Globus pallidus (tissue), 1 donor: ENCODE results near the gene AFTPH.
"Not testable (repeated sequence)": the region's sequence is repeated elsewhere in the genome, so short reads cannot be mapped to it uniquely, and the experiment has no call there.

Source experiments
- DNase-seq: peaks from one replicate; pipeline ENCODE4 v3.0.0-alpha.2; 2015; ENCODE audit warnings: low spot score

The AFTPH gene

DNA sequence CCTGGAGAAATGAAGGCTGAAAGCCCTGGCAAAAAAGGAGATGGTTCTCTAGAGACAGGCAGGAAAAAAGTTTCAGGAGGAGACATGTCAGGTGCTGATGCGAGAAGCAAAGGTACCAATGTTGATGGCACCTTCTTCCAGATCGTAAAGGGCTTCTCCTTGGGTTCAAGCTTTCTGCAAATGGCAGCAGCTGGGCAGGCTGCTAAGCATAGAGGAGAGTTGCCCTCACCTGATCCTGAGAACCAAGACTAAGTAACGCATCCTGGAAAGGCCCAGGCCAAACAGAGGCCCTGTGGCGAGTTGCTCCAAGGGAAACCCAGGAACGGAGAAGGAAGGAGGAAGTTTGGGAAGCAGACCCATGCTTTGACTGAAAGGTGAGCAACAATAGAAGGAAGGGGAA is 23.6 kb upstream of the AFTPH start:
- DNase-seq: no peak

DNA sequence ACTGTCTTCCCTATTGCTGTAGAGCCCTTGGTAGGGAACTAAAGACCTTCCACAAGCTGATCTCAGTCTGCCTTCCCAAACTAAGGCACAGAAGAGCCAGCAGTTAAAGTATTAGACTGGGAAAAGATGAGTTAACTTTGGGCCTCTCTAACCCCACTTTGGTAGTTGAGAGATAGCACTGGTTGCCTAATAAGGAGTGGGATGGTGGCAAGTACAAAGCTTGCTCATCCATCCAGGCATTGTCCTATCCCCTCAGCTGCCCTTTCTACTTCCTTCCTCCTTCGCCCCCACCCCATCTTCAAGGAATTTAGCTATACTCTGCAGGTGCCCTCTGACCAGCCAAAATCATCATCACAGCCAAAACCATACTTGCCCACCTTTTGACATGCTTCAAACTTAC is 22.2 kb upstream of the AFTPH start:
- DNase-seq: no peak

DNA sequence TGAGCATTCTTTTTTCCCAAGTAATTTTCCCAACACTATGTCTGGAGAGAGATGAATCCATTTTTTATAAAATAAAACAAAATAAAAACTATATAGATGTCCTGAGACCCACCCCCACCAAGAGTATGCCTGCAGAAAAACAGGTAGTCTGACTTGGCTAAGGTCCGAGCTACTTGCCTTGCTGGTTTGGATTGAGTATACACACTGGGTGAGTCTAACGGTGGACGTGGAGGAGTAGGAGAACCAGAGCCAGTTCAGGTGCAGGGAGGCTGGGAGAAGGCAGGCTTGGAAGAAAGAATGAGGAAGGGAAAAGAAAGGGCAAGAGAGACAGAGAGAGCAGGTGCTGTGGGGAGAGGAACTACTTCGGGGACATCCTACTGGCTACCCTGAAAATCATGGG is 21.3 kb upstream of the AFTPH start:
- DNase-seq: no peak

DNA sequence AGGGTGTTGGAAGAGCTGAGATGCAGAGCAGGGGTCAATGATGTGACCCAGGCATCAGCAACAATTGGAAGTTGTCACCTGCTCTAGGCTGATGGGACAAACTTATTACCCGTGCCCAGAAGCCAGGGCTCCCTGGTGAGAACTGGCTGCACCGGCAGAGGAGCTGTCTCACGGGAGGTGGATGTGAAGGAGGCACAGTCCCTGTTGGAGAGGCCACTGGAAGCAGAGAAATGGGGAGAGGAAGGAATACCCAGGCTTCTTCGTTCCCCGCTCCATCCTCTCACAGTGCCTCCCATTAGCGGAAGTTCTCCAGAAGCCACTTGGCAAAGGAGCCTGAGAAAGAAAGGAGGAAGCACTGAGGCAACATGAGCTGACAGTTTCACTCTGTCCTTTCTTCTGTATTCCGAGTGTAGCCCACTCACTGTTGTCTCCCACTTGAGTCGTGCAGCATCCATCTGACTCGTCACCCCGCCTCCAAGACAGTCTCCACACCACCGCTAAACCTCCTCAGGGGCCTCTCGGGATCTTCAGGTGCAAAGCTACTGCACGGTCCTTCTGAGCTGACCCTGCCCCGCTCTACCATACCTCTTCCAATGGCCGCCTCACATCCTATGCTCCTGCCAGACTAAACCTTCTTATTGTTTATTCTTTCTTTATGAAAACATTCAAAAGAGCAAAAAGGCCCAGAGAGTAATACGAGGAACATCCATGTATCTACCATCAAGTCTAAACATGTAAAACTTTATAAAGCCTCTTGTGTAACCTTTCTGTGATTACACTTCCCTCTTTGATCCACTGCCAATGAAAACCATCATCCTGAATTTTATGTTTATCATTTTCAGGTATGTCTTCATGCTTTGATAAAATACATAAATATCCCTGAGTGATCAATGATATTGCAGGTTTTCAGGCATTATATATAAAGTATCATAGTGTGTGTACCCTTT is 19.1 kb upstream of the AFTPH start:
- DNase-seq: no peak

DNA sequence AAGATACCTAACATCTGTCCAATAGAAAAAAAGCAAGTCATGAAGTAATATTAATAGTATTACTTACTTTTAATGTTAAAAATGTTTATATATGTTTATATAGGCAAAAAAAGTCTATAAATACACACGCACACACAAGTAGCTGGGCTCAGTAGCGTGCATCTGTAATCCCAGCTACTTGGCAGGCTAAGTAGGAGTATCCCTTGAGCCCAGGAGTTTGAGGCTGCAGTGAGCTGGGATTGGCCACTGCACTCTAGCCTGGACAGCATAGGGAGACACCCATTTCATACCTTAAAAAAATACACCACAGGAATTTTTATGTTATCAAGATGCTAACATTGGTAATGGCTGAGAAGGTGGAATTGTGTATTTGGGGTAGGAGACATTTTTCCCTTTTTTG is 17.4 kb upstream of the AFTPH start:
- no peak for DNase-seq

DNA sequence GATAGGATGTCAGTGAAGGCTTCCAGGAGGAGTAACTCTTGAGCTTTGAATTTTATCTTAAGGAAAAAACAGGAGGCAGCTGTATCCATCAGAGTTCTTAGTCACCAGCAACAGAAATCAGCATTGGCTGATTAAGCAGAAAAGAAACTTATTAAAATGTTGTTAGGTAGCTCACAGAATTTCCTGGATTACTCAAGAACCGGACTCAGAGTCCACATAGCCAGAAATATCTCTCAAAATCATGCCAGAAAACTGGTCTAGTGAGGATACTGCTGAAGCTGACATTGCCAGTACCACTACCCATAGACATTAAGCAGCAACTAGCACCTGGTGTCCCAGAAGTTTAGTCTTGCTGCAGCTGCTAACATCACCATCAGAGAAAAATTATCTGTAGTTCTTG is 10.1 kb upstream of the AFTPH start:
- no peak for DNase-seq

DNA sequence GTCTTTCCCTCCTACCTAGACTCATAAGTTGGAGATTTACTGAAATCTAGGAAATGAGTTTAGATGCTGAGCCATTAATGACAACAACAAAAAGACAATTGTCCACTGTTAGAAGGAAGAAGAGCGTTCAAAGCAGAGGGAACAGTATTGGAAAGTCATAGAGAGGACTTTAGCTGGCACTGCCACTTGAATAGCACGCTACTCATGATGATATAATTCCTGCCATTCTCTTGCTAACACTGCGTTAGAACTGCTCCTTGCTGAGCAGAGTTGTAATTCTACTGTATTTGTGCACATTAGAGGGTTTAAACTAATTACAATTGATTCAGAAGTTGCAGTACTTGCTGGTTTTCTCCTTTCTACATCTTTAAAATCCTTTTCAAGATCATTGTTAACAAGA is 9.0 kb upstream of the AFTPH start:
- peak; percentile 62 for DNase-seq

DNA sequence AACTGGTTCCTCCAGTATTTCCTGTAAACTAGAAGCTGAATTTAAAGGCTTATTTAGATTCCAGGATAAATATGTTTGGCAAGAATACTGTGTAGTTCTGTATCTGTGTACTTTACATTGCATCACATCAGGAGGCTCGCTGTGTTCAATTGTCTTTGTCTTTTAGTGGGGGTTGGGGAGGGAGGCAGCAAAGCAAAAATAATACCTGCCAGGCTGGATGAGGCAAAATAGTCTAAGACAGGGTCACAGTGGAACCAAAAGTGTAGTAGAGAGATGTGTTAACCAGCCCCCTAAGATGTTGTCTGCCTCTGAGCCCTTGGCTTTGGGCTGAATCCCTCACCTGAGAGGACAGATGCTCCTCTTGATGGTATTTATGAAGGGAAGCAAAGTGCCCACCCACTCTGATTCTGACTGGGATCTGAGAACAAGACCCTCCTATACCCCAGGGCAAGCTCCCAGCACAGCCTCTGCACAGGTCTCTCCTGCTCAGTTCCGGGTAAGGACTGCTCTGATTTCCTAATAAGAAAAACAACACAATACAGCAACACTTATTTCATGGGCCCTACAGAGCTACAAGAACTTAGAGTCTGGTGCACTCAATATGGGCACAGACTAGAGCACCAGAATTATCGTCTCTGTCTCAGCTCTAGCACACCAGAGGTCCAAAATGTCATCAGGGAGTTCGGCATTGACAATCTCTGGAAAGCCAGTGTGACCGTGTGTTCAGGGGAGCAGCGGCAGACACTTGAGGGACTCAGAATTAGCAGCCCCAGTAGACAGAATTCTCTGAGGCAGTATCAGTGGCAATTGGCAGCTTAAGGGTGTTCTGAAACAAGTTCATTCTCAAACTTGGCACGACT is 7.2 kb upstream of the AFTPH start:
- DNase-seq: no peak

DNA sequence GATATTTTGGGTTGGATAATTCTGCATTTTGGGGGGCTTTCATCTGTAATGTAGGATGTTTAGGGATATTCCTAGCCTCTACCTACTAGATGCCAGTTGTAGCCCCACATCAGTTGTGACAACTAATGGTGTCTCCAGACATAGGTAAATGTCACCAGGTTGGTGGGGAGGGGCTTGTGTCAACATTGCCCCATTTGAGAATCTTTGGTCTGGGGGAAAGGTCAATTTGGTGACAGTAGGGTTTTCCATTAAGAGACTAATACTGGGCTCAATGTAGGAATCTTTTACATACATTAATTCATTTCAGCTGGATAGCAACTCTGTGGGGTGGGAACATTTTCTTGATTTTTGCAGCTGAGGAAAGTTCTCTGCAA is 6.6 kb upstream of the AFTPH start:
- DNase-seq: no peak

DNA sequence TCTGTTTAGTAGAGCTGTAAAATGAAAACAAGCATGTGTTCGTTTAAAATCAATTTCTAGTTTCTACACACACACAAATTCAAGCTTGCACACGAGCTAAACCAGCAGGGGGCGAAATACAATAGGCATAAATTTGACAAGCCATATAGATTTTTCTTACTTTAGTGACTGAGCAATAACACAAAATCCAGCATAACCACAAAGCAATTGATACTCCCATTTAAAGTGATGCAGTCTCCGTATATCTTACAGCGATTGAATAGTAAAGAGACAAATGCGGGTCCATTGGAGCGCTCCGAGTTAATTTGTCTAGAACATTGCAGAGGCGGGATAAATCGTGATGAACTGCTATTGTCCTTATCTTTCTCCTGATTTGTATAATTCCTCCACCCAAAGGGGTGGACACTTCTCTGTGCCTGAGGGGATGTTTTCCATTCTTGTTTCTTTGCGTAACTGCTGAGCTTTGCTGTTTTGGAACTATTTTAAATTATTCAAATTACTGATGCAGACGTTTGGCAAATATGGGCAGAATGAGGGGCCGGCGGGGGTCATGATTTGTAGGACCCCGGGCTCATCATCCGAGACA is 1.2 kb upstream of the AFTPH start:
- peak; percentile 84 for DNase-seq

DNA sequence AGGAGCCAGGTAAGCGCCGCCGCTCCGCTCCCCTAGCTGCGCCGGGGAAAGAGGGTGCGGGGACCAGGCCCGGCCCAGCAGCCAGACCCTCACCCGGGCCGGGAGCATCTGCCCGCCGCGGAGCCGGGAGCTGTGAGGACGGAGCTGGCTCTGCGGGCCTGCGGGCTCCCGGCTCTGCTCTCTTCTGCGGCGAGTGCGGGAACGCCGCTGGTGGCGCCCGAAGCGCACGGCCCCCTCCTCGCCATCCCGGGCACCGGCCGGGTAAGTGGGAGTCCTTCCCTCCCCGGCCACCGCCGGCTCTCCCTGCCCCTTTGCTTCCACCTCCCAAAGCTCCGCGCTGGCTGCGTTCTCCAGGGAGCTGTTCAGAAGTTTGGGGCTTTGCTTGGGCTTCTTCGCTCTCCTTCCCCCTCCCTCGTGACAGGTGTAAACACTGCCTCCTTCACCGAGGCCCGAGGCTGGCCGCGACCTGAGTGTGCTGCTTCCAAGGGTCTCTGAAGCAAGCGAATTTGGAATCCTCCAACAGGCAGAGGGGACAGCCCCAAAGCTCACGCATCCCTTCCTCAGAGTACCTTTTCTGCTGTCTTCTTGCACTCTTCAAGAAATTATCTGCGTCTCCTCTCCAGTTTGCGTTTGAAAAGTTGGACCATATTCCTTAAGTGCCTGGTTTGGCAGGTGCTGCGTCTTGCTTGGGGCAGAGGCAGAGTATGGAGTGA is 632 bp downstream of the AFTPH start:
- DNase-seq: no peak

DNA sequence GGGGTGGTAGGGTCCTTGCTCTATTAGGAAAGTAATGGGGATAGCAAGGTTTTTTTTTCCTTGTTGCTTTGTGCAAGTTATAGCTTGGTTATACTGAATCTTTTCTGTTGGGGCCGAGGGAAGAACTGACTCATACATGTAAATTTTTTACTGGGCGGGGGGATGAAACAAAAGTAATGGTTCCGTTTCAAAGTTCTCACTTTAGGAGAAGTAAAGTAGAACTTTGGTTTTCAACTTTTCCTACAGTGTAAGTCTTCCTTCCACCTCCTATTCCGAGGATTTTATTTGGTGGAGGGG is 1.1 kb downstream of the AFTPH start:
- peak; percentile 16 for DNase-seq

DNA sequence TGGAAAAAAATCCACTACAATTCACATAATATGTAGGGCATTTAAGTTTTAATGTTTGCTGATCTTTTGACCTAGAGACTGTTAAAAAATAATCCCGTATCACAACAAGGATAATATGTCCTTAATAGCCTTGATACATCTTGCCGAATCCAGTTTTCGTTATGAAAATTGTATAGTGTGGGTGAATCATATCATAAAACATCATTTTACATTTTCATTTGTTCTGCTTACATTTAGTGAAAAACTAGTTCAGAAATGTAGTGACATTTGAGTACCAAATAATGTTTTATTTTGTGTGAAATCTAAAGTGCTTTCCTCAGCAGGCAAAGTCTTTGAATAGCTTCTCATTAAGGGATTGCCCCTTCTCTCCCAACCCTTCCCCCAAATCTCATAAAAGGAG is 1.9 kb downstream of the AFTPH start:
- DNase-seq: no peak

DNA sequence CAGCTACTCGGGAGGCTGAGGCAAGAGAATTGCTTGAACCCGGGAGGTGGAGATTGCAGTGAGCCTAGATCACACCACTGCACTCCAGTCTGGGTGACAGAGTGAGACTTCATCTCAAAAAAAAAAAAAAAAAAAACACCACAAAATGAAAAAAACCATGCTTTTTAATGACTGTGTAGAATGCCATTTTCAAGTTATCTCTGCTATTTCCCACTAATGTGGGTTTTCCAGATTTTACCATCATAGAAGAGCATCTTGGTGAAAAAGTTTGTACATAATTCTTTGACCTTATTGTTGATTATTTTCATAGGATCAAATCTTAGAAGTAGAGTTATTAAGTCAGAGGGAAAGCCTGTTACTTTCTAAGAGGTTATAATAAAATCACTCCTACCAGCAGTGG is 6.8 kb downstream of the AFTPH start:
- not testable (repeated sequence) for DNase-seq

DNA sequence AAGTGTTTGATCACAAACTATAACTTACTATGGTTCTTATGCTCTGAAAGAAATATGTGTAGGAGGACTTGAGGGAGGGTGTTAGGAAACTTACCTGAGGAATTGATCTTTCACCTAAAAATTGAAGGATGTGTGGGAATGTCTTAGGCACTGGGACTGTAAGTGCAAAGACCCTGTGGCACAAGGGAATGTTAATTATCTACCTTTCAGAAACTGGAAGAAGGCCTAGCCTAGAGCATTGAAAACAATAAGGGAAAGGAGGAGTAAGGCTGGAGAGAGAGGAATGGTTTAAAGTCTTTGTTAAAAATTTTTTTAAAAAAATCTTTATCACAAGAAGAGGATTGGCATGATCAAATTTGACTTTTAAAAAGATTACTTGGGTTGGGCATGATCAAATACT is 7.9 kb downstream of the AFTPH start:
- DNase-seq: no peak

DNA sequence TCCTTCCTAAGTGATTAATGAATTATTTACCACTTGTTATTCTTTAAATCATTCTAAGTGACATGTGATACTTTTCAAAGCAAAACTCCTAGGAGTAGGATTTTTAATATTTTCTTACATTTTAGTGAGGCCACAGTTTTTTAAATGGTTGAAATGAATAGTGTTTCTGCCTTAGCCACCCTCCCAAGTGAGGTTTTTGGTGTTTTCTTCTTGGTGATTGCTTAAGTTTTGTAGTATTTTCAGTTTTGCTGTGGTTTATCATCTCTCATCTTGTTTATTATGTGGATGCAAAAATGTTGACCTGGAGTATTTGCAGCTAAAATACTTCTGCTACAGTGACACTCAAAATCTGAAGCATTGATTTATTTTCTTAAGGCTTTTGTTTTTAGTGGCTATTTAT is 9.8 kb downstream of the AFTPH start:
- DNase-seq: no peak

DNA sequence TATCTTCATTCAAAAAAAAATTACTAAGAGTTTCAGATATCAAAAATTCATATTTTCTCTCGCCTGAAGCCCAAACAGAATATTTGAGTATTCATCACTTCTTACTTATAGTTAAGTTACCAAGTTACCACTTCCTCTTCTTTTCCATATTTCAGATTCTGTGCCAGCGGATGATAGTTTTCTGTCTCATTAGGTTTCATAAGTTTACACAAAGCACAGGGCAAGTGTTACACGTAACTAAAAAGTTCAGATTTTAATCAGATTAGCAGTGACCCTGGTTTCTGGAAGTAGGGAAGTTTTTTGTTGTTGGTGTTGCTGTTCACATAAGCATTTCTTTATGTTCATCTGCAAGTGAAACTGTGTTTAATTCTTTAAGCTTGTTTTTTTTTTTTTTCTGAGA is 10.2 kb downstream of the AFTPH start:
- DNase-seq: no peak

DNA sequence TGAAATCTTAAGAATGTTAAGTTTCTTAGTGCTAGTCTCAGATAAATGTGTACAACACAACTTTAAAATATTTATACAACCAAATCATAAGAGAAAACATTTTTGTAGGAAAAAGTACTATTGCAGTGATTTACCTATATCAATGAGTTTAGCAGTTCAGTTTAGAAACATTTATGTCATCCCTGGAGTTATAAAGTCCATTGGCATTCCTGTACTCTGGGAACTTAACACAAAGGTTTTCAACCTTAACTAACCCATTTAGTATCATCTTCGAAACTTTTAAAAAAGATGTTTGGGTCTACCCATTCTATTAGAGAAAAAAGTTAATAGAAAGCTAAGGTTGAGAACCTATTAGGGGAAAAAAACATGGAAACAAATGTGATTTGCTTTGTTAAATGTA is 10.9 kb downstream of the AFTPH start:
- DNase-seq: no peak

DNA sequence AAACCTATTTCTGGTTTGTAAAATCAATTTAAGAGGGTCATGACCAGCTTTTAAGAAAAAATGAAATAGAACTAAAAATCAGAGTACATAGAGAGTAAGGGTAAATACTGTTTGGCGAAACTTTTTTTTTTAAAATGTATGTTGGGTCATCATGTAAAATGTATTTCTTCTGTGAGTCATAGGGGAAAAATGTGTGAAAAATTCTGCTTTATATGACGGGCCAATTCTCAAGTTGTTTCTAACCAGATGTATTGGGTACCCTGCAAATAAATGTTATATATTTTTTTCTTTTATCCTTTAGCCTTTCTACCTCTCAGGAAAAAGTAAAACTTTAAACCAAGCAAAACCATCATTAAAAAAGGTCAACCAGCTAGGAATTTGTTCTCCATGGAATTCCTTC is 13.9 kb downstream of the AFTPH start:
- no peak for DNase-seq

DNA sequence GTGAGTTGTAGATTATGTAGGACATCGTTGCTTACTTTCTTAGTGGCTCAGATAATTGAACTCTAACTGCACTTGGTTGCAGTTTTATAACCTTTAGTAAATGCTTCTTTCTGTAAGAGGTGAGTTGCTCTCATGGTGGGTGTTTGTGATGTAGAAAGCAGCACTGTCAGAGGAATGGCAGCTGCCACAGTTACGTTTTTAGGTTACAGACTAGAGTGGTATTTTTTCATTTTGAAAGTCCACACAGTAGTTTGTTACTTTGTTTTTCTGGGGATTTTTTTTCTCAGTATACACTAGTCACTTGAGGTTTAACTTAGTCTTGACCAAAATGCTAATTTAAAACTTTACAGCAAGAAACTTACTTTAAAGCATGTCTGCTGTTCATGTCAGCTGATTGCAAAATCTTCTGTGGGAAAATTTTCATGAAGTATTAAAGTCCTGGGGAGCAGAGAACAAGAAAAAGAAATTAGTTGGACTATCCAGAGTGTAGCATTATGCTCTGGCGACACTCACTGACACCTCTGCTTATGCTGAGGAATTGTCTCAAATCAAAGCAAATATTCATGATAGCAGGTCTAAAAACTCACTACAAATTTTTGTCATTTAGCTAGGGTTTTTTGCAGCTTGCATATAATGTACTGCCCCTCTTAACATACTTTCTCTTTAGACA is 14.8 kb downstream of the AFTPH start:
- DNase-seq: no peak

DNA sequence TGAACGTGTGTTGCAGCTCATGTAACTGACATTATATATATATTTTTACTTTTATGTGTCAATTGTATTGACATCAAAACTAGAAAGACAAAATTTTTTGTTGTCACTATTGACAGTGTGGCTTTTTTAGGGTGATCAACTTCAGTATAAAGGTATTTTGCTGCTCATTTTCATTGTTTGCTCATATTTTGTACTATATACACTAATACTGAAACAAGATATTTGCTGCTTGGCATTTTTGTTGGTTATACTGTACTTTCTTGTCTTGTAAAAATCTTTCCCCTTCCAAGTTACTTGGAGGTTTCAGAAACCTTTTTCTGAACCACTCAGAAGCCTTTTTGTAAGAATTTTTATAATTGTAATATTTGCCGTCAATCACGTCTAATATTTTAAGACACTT is 16.5 kb downstream of the AFTPH start:
- DNase-seq: no peak

DNA sequence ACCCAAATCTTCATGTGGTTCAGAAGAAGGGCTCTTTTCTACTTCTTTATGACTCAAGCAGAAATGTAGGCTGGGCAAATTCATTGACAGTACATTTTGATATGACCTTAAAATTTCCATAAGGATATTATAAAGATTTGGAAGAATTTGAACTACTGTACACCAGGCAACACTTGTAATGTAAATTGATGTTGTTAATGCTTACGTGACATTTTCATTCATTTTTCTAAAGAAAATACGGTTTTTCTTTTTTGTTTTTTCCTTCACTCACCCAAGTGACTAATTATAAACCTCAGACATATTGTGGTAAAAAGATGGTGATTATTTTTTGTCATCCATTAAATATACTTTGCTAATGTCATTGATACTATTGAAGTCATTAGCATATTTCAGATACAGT is 17.4 kb downstream of the AFTPH start:
- DNase-seq: no peak
